ENCODE results near the gene BGLAP. TPM values are rescaled to one million over a fixed set of nuclear protein-coding genes. Genes with fewer than 3 reads are reported as not detected.

BGLAP gene
- total and polyA plus RNA-seq, 7 donors: 0.33 to 0.44 (median 0.34) TPM; not detected in 4

- Histone ChIP-seq H3K27ac (no peak overlapping the region), H3K4me3 (no peak overlapping the region), H3K36me3 (ENCODE audit: insufficient read depth in 1 of 2, low read depth in 1 of 2) (peaks cover 0 to 56% of the 10 kb centered on the region in 2 donors), H3K9me3 (no peaks in the 10 kb centered on the region), H3K27me3 (ENCODE audit: insufficient read depth in 3 of 3, low read length in 2 of 3) (no peaks in the 10 kb centered on the region), H3K4me1 (peaks cover 13% of the 10 kb centered on the region)
- TF ChIP-seq CTCF (IDR thresholded peaks at IDR 0.05): no peak
- 91 to 97% (median 92%) methylated on average over 13 of the region's 13 CpGs for WGBS, 3 donors
- no peak for ATAC-seq
- intact Hi-C loops (cut with DNase I): loop anchor here in 1 of 2 donors (2.0 kb wide), 1 partner anchor 73 kb away; no protein-coding TSS in a partner anchor
- DNase-seq: no peak
Measured at GRCh38 chr1:156221986-156222692, 19.8 kb upstream of the BGLAP start.

- no peak for TF ChIP-seq CTCF (IDR thresholded peaks at IDR 0.05)
- ATAC-seq: no peak
Measured at GRCh38 chr1:156225677-156226014, 16.3 kb upstream of the BGLAP start.

GRCh38 chr1:156226116-156226538 lies 15.9 kb upstream of the BGLAP start:
- Histone ChIP-seq H3K36me3 (ENCODE audit: insufficient read depth in 1 of 2, low read depth in 1 of 2) (peaks cover 0 to 74% of the 10 kb centered on the region in 2 donors), H3K27me3 (ENCODE audit: insufficient read depth in 3 of 3, low read length in 2 of 3) (no peaks in the 10 kb centered on the region), H3K9me3 (no peaks in the 10 kb centered on the region), H3K4me3 (no peak overlapping the region), H3K4me1 (peaks cover 5% of the 10 kb centered on the region), H3K27ac (no peak overlapping the region)
- WGBS, 3 donors: 58 to 70% (median 70%) methylated on average over 2 of the region's 2 CpGs
- DNase-seq: no peak
- intact Hi-C loops (cut with DNase I): no loop called here
- TF ChIP-seq CTCF (IDR thresholded peaks at IDR 0.05): no peak
- no peak for ATAC-seq

More at GRCh38 chr1:156225677-156226014, 16.3 kb upstream of the BGLAP start:
- 7 to 15% (median 12%) methylated on average over 2 of the region's 2 CpGs for WGBS, 3 donors
- no peak for DNase-seq
- H3K9me3 ChIP-seq: no peaks in the 10 kb centered on the region
- intact Hi-C loops (cut with DNase I): loop anchor here (1.0 to 2.0 kb wide), 3 partner anchors 79 to 135 kb away; no protein-coding TSS in a partner anchor
- H3K4me1 ChIP-seq: peaks cover 5% of the 10 kb centered on the region
- H3K27me3 ChIP-seq (ENCODE audit: insufficient read depth in 3 of 3, low read length in 2 of 3): no peaks in the 10 kb centered on the region
- H3K27ac ChIP-seq: no peak overlapping the region
- peaks cover 0 to 79% of the 10 kb centered on the region in 2 donors for H3K36me3 ChIP-seq (ENCODE audit: insufficient read depth in 1 of 2, low read depth in 1 of 2)
- H3K4me3 ChIP-seq: no peak overlapping the region

GRCh38 chr1:156226782-156227181 lies 15.2 kb upstream of the BGLAP start:
- ATAC-seq: no peak
- intact Hi-C loops (cut with DNase I): no loop called here
- peaks cover 0 to 67% of the 10 kb centered on the region in 2 donors for H3K36me3 ChIP-seq (ENCODE audit: insufficient read depth in 1 of 2, low read depth in 1 of 2)
- no peaks in the 10 kb centered on the region for H3K27me3 ChIP-seq (ENCODE audit: insufficient read depth in 3 of 3, low read length in 2 of 3)
- H3K4me3 ChIP-seq: no peak overlapping the region
- peaks cover 5% of the 10 kb centered on the region for H3K4me1 ChIP-seq
- H3K27ac ChIP-seq: no peak overlapping the region
- WGBS, 3 donors: 80 to 88% (median 82%) methylated on average over 4 of the region's 4 CpGs
- DNase-seq: peak in 1 of 2 donors; percentile 15
- TF ChIP-seq CTCF (IDR thresholded peaks at IDR 0.05): no peak
- H3K9me3 ChIP-seq: no peaks in the 10 kb centered on the region
